ENCODE data around the gene U2AF2.

The U2AF2 gene

DNA sequence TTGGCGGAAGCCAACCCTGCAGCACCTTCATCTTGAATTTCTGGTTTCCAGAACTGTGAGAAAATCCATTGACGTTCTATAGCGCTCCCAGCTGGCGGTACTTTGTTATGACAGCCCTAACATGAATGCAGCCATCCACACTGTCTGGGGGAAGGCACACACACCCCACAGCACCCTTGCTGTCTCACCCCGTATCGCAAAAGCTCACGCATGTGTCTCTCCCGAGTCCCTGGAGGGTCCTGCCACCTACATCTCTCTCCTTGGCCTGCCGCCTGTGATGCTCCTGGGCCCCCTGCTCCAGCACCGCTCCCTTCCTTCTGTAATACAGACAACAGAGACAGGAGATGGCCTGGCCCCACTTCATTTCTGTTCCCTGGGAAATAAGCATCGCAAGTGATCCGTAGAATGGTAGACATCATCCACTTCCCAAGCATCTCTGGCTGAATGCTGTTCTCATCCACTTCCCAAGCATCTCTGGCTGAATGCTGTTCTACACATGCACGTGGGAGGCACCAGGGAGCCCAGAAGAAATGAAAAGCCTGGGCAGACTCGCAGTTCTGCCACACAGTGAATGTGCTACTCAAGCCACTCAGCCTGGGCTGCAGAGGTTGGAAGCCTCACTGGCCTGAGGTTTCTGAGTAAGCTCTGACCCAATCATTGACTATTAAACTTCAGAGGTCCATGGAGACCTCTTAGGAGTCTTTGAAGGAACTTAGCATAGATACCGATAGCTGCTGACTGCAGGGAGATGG is 49.8 kb downstream of the U2AF2 start:
- H2AFZ ChIP-seq (ENCODE audit: low read length), result no peak overlapping the region
- H3K79me2 ChIP-seq (ENCODE audit: low read length), result no peaks in the 10 kb centered on the region
- H3K36me3 ChIP-seq (replicated peaks; ENCODE audit: insufficient read depth, low read length), result 0 out of 2 replicates have a peak, but pooled peaks cover 2% of the 10 kb centered on the region
- H3K9ac ChIP-seq (ENCODE audit: low read length), result no peak overlapping the region
- no peaks in the 10 kb centered on the region for H3K9me2 ChIP-seq (replicated peaks; ENCODE audit: insufficient read depth, low read length)
- no peaks in the 10 kb centered on the region for H3K4me1 ChIP-seq (ENCODE audit: low read length)
- H3K9me3 ChIP-seq (replicated peaks; ENCODE audit: insufficient read depth, low read length), result no peaks in the 10 kb centered on the region
- TF ChIP-seq EZH2 (optimal IDR thresholded peaks at IDR 0.05; ENCODE audit: low read depth, low read length), result no peak
- TF ChIP-seq EZH2phosphoT487 (IDR thresholded peaks at IDR 0.05; ENCODE audit: low read length), result no peak
- TF ChIP-seq, protein P1, sequence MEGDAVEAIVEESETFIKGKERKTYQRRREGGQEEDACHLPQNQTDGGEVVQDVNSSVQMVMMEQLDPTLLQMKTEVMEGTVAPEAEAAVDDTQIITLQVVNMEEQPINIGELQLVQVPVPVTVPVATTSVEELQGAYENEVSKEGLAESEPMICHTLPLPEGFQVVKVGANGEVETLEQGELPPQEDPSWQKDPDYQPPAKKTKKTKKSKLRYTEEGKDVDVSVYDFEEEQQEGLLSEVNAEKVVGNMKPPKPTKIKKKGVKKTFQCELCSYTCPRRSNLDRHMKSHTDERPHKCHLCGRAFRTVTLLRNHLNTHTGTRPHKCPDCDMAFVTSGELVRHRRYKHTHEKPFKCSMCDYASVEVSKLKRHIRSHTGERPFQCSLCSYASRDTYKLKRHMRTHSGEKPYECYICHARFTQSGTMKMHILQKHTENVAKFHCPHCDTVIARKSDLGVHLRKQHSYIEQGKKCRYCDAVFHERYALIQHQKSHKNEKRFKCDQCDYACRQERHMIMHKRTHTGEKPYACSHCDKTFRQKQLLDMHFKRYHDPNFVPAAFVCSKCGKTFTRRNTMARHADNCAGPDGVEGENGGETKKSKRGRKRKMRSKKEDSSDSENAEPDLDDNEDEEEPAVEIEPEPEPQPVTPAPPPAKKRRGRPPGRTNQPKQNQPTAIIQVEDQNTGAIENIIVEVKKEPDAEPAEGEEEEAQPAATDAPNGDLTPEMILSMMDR (IDR thresholded peaks at IDR 0.05; ENCODE audit: low read length), result no peak
- DNase-seq, result no peak
- no peaks in the 10 kb centered on the region for H3K27me3 ChIP-seq (replicated peaks; ENCODE audit: insufficient read depth, low read length)
- H3K27ac ChIP-seq (ENCODE audit: low read length), result no peak overlapping the region
- H4K20me1 ChIP-seq (ENCODE audit: insufficient read depth, low read length), result no peaks in the 10 kb centered on the region
- H3K4me3 ChIP-seq (ENCODE audit: low read length), result no peak overlapping the region
- H3F3A ChIP-seq (ENCODE audit: insufficient read depth, low read length), result no peaks in the 10 kb centered on the region
- no peak overlapping the region for H3K4me2 ChIP-seq (ENCODE audit: low read depth, low read length)

DNA sequence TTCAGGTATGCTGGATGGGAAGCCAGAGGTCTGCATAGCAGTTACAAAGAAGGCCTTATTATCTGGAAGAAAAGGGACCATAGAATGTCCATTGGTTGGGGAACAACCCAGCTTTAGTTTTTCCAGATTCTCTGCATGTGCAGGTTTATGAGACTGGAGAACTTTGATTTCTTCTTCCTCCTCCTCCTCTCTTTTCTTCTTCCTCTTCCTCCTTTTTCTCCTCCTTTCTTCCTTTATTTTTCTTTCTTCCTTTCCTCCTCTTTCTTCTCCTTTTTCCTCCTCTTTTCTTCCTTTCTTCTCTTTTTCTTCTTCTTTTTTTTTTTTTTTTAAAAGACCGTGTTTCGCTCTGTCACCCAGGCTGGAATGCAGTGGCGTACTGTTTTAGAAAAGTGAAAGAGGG is 51.1 kb downstream of the U2AF2 start:
- H3K9me3 ChIP-seq (replicated peaks; ENCODE audit: insufficient read depth, low read length), result no peaks in the 10 kb centered on the region
- no peaks in the 10 kb centered on the region for H3K27me3 ChIP-seq (replicated peaks; ENCODE audit: insufficient read depth, low read length)
- no peaks in the 10 kb centered on the region for H3K4me1 ChIP-seq (ENCODE audit: low read length)
- no peaks in the 10 kb centered on the region for H3K9me2 ChIP-seq (replicated peaks; ENCODE audit: insufficient read depth, low read length)
- H3K27ac ChIP-seq (ENCODE audit: low read length), result no peak overlapping the region
- H2AFZ ChIP-seq (ENCODE audit: low read length), result no peak overlapping the region
- DNase-seq, result no peak
- H3K36me3 ChIP-seq (replicated peaks; ENCODE audit: insufficient read depth, low read length), result 0 out of 2 replicates have a peak, but pooled peaks cover 2% of the 10 kb centered on the region
- no peak overlapping the region for H3K4me3 ChIP-seq (ENCODE audit: low read length)
- no peak overlapping the region for H3K4me2 ChIP-seq (ENCODE audit: low read depth, low read length)
- no peaks in the 10 kb centered on the region for H3F3A ChIP-seq (ENCODE audit: insufficient read depth, low read length)
- H3K79me2 ChIP-seq (ENCODE audit: low read length), result no peaks in the 10 kb centered on the region
- H3K9ac ChIP-seq (ENCODE audit: low read length), result no peak overlapping the region
- no peak for TF ChIP-seq EZH2phosphoT487 (IDR thresholded peaks at IDR 0.05; ENCODE audit: low read length)
- no peak for TF ChIP-seq EZH2 (optimal IDR thresholded peaks at IDR 0.05; ENCODE audit: low read depth, low read length)
- TF ChIP-seq, protein P1 (IDR thresholded peaks at IDR 0.05; ENCODE audit: low read length), result no peak
- no peaks in the 10 kb centered on the region for H4K20me1 ChIP-seq (ENCODE audit: insufficient read depth, low read length)

GRCh38 chr19:55711719-55712118 is 56.9 kb downstream of the U2AF2 start:
- no peak overlapping the region for H3K27ac ChIP-seq (ENCODE audit: low read length)
- H3K9ac ChIP-seq (ENCODE audit: low read length), result no peak overlapping the region
- no peaks in the 10 kb centered on the region for H3K36me3 ChIP-seq (replicated peaks; ENCODE audit: insufficient read depth, low read length)
- H3F3A ChIP-seq (ENCODE audit: insufficient read depth, low read length), result no peaks in the 10 kb centered on the region
- no peaks in the 10 kb centered on the region for H3K4me1 ChIP-seq (ENCODE audit: low read length)
- TF ChIP-seq EZH2phosphoT487 (IDR thresholded peaks at IDR 0.05; ENCODE audit: low read length), result no peak
- no peak overlapping the region for H3K4me3 ChIP-seq (ENCODE audit: low read length)
- H4K20me1 ChIP-seq (ENCODE audit: insufficient read depth, low read length), result no peaks in the 10 kb centered on the region
- no peaks in the 10 kb centered on the region for H3K9me2 ChIP-seq (replicated peaks; ENCODE audit: insufficient read depth, low read length)
- peaks cover 34% of the 10 kb centered on the region for H3K27me3 ChIP-seq (replicated peaks; ENCODE audit: insufficient read depth, low read length)
- H3K4me2 ChIP-seq (ENCODE audit: low read depth, low read length), result no peak overlapping the region
- no peak overlapping the region for H2AFZ ChIP-seq (ENCODE audit: low read length)
- DNase-seq, result no peak
- no peaks in the 10 kb centered on the region for H3K9me3 ChIP-seq (replicated peaks; ENCODE audit: insufficient read depth, low read length)
- H3K79me2 ChIP-seq (ENCODE audit: low read length), result no peaks in the 10 kb centered on the region

All from MM.1S (cell line).